SKM-1 treated with dmso at 0.1 percent for 144 hours (cell line): ENCODE results near the gene ZNF253.
"Not testable (repeated sequence)": the region's sequence is repeated elsewhere in the genome, so short reads cannot be mapped to it uniquely, and the experiment has no call there.

Experiments used
- DNase-seq: peaks from one replicate; lab custom pipeline; 2025; ENCODE audit not compliant: unreplicated experiment; lab: John Stamatoyannopoulos, UW

The ZNF253 gene

GRCh38 chr19:19865750-19866610 is at the start of gene ZNF253:
TSS of gene ZNF253 (plus strand) at chr19:19865882. CDS start at chr19:19865997, 115 bp downstream.
- peak; percentile 97 for DNase-seq

GRCh38 chr19:19816679-19817078 is 49.0 kb upstream of the ZNF253 start:
- DNase-seq = no peak

DNA sequence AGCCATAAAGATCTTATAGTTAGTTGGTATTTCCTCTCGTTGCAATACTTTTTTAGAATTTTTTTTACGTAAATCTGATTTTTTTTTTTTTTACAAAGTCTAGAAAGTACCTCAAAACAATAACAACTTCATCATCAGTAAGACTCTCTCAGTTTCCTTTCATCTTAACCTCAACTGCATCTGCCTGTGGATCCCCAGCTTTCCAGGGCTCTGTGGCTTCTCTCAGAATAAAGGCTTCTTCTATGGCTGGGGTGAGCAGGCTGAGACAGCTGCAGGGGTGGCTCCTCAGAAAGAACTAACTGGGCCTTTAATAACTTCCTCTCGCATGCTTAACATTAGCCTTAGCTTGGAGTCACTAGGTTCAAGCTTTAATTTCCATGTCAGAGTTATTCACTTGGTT is 48.3 kb upstream of the ZNF253 start:
- DNase-seq = no peak

DNA sequence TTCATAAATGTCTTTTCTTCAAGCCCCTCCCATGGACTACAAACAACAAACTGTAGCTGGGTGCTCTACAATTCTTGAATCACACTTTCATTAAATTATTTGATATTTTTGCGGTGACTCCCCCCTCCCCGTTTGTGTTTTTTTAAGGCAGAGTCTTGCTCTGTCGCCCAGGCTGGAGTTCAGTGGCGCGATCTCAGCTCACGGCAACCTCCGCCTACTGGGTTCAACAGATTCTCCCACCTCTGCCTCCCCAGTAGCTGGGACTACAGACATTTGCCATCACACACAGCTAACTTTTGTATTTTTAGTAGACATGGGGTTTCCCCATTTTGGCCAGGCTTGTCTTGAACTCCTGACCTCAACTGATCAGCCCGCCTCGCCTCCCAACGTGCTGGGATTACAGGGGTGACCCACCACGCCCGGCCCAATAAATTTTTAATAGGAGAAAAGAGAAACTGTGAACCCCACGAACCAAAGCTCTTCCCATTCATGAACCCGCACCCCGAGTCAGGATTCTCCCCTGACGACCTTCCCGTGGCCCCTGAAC is 44.8 kb upstream of the ZNF253 start:
- no peak for DNase-seq

GRCh38 chr19:19821366-19821951 is 44.2 kb upstream of the ZNF253 start, which contains the start of gene ZNF506:
TSS of gene ZNF506 (minus strand) at chr19:19821750. CDS start at chr19:19821603, 147 bp downstream.
- peak; percentile 95 for DNase-seq

GRCh38 chr19:19821976-19822375 is 43.7 kb upstream of the ZNF253 start:
- DNase-seq = not testable (repeated sequence)

DNA sequence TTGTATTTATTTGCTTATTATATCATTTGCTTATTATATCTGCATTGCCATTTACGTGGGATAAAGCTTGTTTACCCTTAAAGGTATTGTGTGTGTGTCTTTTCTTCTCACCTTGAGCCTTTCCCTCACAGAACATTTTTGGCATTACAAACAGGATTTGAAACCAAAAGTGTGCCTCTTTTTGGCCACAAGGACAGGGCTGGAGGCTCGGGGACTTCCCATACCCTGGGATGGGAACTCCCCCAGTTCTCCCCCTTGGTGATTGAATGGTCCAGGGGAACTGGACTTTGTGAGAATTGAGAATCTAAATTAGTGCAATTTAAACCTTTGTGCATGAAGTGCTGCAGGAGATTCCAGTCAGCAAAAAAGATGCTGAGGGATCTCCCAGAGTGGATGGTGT is 41.8 kb upstream of the ZNF253 start:
- no peak for DNase-seq

GRCh38 chr19:19826875-19827274 is 38.8 kb upstream of the ZNF253 start:
- no peak for DNase-seq

- DNase-seq = no peak
These were observed 30.1 kb upstream of the ZNF253 start for GRCh38 chr19:19835560-19836038.

DNA sequence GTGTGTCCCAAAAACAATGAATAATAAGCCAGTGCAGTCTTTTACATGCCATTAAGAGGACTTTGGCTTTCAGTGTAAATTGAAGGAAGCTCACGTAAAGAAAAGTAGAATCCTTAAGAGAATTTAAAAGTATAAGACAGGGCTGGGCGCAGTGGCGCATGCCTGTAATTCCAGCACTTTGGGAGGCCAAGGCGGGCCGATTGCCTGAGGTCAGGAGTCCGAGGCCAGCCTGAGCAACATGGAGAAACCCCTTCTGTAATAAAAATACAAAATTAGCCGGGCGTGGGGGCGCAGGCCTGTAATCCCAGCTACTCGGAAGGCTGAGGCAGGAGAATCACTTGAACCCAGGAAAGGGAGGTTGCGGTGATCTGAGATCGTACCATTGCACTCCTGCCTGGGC is 17.9 kb upstream of the ZNF253 start:
- DNase-seq = no peak

GRCh38 chr19:19849056-19849455 is 16.6 kb upstream of the ZNF253 start:
- DNase-seq = peak; percentile 13

- DNase-seq = peak; percentile 67
These were observed 13.9 kb upstream of the ZNF253 start for GRCh38 chr19:19851740-19852139.

- no peak for DNase-seq
These were observed 6.9 kb upstream of the ZNF253 start for GRCh38 chr19:19858751-19859150.

GRCh38 chr19:19860756-19861390 is 4.8 kb upstream of the ZNF253 start:
- no peak for DNase-seq

- no peak for DNase-seq
These were observed 1.0 kb downstream of the ZNF253 start for GRCh38 chr19:19866611-19867248.

- DNase-seq = not testable (repeated sequence)
These were observed 4.4 kb downstream of the ZNF253 start for GRCh38 chr19:19870086-19870485.

DNA sequence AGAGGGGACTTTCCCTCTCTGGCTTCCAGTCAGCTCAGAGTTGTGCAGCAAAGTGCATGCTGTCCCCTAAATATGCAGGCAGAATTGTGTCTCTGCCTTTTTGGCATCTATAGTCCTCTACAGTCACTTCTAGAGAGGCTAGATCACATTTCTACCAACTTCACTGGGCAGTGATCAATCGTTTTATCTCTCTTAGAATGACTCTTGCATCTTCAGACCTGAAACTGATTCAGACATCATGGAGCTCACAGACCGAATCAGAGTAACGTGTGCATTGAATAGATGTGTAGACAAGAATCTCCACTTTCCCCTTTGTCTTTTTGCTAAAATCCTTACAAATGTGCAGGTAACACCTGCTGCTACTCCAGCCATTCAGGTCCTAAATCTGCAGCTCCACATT is 6.2 kb downstream of the ZNF253 start:
- DNase-seq = no peak

DNA sequence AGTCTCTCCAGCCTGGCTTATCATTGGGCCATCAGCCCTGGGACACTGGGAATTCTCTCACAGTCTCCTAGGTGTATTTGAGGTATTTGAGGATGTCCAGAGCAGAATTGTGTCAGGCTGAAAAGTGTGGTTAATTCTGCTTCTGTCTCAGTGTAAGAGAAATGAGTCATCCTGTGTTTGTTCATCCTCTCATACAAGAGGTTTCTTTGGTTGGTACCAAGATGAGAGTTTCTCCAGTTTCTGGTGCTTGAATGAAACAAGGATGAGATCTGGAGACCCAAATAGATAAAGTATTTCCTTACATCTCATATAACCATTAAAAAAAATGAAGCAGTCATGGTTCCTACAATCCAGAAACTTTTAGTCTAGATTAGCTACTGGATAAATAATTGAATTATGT is 7.7 kb downstream of the ZNF253 start:
- DNase-seq = no peak

DNA sequence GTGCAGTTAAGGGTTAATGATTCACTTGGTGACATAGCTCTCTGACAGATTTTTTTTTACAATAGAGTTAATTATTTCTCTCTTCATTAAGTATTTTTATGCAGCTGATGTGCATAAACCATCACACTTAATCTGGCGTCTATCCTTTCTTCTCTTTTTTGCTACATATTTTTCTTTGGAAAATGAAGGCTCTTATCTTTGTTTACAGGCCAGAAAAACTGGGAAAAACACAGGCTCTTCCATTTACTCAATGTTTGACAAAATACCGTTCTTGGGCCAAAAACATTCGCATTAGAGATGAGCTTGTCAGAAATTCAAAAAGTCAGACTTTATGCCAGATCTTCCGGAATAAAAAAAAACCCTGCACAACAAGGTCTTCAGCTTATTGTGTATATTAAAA is 12.0 kb downstream of the ZNF253 start:
- no peak for DNase-seq

DNA sequence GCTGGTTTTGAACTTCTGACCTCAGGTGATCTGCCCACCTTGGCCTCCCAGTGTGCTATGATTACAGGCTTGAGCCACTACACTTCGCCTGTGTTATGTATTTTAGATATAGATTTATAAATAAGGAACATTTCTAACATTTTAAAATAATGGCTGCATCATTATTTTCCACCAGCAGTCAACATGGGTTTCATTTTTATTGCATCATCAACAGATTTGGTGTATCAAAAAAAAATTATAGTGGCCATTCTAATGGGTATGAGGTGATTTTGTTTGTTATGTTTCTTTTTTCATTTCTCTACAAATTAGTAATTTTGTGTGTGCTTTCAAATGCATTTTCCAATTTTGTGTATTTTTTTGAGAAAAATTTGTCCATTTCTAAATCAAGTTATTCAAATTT is 18.9 kb downstream of the ZNF253 start:
- no peak for DNase-seq
